ENCODE measurements around the gene ZC2HC1C. TPM values are rescaled to one million over a fixed set of nuclear protein-coding genes. Genes with fewer than 3 reads are reported as not detected.

The ZC2HC1C gene
- total RNA-seq, 2 experiments from 2014 or later: 0.22 to 0.30 TPM

- Mint-ChIP-seq H3K36me3 (ENCODE audit: low read depth) (peaks cover 79% of the 10 kb centered on the region), H3K4me1 (ENCODE audit: low read depth) (no peaks in the 10 kb centered on the region), H3K4me3 (no peak overlapping the region), H3K27me3 (no peaks in the 10 kb centered on the region), H3K9me3 (no peaks in the 10 kb centered on the region), H3K27ac (no peak overlapping the region)
- no peak overlapping the region for H3K27ac ChIP-seq (ENCODE audit: low read depth in 1 of 2, low read length in 2 of 2)
- ATAC-seq (ENCODE audit: poor library complexity): peak; percentile 72
- peak; percentile 84 for TF ChIP-seq CTCF (IDR thresholded peaks at IDR 0.05)
- peaks cover 73% of the 10 kb centered on the region for H3K36me3 ChIP-seq (ENCODE audit: insufficient read depth, low read length)
- peak in 10 of 14 experiments; percentile 8 to 71 (median 31) for DNase-seq
- H3K27me3 ChIP-seq (ENCODE audit: control insufficient read depth in 1 of 2, insufficient read depth in 2 of 2, low read length in 2 of 2): no peaks in the 10 kb centered on the region
- H3K4me3 ChIP-seq (ENCODE audit: low read length): no peak overlapping the region
- no peaks in the 10 kb centered on the region for H3K4me1 ChIP-seq (ENCODE audit: insufficient read depth, low read length)
- no peaks in the 10 kb centered on the region for H3K9me3 ChIP-seq (ENCODE audit: control insufficient read depth in 1 of 2, insufficient read depth in 1 of 2, low read length in 2 of 2)
- CTCF ChIA-PET: interaction anchor here (0.6 to 3.0 kb wide), 13 partner anchors 9 to 480 kb away, joined by 3 to 22 read pairs (median 4); partner anchors contain the start of gene ACYP1
- intact Hi-C loops (cut with DNase I, micrococcal nuclease): loop anchor here (1.0 to 2.0 kb wide), 5 partner anchors 142 to 227 kb away; no protein-coding TSS in a partner anchor
- POLR2A ChIA-PET: interaction anchor here (0.6 to 1.5 kb wide), 6 partner anchors 10 to 228 kb away, joined by 3 to 10 read pairs (median 4); partner anchors contain the start of gene ACYP1
Measured at GRCh38 chr14:75088566-75089373, 19.3 kb downstream of the ZC2HC1C start.

GRCh38 chr14:75090353-75090752, 20.9 kb downstream of the ZC2HC1C start:
- intact Hi-C loops (cut with DNase I, micrococcal nuclease): no loop called here
- Histone ChIP-seq H3K27me3 (ENCODE audit: control insufficient read depth in 1 of 2, insufficient read depth in 2 of 2, low read length in 2 of 2) (no peaks in the 10 kb centered on the region), H3K27ac (ENCODE audit: low read depth in 1 of 2, low read length in 2 of 2) (no peak overlapping the region), H3K9me3 (ENCODE audit: control insufficient read depth in 1 of 2, insufficient read depth in 1 of 2, low read length in 2 of 2) (no peaks in the 10 kb centered on the region), H3K36me3 (ENCODE audit: insufficient read depth, low read length) (peaks cover 71% of the 10 kb centered on the region), H3K4me3 (ENCODE audit: low read length) (no peak overlapping the region), H3K4me1 (ENCODE audit: insufficient read depth, low read length) (no peaks in the 10 kb centered on the region)
- DNase-seq (no peak), ATAC-seq (ENCODE audit: poor library complexity) (no peak)
- Mint-ChIP-seq H3K4me1 (ENCODE audit: low read depth) (no peaks in the 10 kb centered on the region), H3K27ac (no peak overlapping the region), H3K9me3 (no peaks in the 10 kb centered on the region), H3K36me3 (ENCODE audit: low read depth) (peaks cover 77% of the 10 kb centered on the region), H3K4me3 (no peak overlapping the region), H3K27me3 (no peaks in the 10 kb centered on the region)
- CTCF ChIA-PET: interaction anchor here (3.0 kb wide), 1 partner anchor 230 kb away, joined by 22 read pairs; no protein-coding TSS in a partner anchor
- TF ChIP-seq CTCF (IDR thresholded peaks at IDR 0.05): no peak
- POLR2A ChIA-PET: interaction anchor here (0.7 kb wide), 1 partner anchor 78 kb away, joined by 4 read pairs; no protein-coding TSS in a partner anchor

- H3K27ac ChIP-seq (ENCODE audit: low read depth in 1 of 2, low read length in 2 of 2): no peak overlapping the region
- peaks cover 71% of the 10 kb centered on the region for H3K36me3 ChIP-seq (ENCODE audit: insufficient read depth, low read length)
- H3K36me3 Mint-ChIP-seq (ENCODE audit: low read depth): peaks cover 77% of the 10 kb centered on the region
- intact Hi-C loops (cut with DNase I, micrococcal nuclease): no loop called here
- DNase-seq (no peak), ATAC-seq (ENCODE audit: poor library complexity) (no peak)
- ChIA-PET POLR2A (no interaction called here), CTCF (no interaction called here)
- no peaks in the 10 kb centered on the region for H3K9me3 ChIP-seq (ENCODE audit: control insufficient read depth in 1 of 2, insufficient read depth in 1 of 2, low read length in 2 of 2)
- H3K4me1 Mint-ChIP-seq (ENCODE audit: low read depth): no peaks in the 10 kb centered on the region
- H3K4me1 ChIP-seq (ENCODE audit: insufficient read depth, low read length): no peaks in the 10 kb centered on the region
- H3K4me3 ChIP-seq (ENCODE audit: low read length): no peak overlapping the region
- no peaks in the 10 kb centered on the region for H3K9me3 Mint-ChIP-seq
- H3K27me3 Mint-ChIP-seq: no peaks in the 10 kb centered on the region
- H3K4me3 Mint-ChIP-seq: no peak overlapping the region
- H3K27me3 ChIP-seq (ENCODE audit: control insufficient read depth in 1 of 2, insufficient read depth in 2 of 2, low read length in 2 of 2): no peaks in the 10 kb centered on the region
- no peak for TF ChIP-seq CTCF (IDR thresholded peaks at IDR 0.05)
- H3K27ac Mint-ChIP-seq: no peak overlapping the region
Measured at GRCh38 chr14:75091251-75091650, 21.8 kb downstream of the ZC2HC1C start.
